ENCODE results near the gene SLC5A2.
A peak's percentile ranks its signal among the peaks of the same experiment; 100 is the strongest.
"Not testable (repeated sequence)": the region's sequence is repeated elsewhere in the genome, so short reads cannot be mapped to it uniquely, and the experiment has no call there.

The SLC5A2 gene

DNA sequence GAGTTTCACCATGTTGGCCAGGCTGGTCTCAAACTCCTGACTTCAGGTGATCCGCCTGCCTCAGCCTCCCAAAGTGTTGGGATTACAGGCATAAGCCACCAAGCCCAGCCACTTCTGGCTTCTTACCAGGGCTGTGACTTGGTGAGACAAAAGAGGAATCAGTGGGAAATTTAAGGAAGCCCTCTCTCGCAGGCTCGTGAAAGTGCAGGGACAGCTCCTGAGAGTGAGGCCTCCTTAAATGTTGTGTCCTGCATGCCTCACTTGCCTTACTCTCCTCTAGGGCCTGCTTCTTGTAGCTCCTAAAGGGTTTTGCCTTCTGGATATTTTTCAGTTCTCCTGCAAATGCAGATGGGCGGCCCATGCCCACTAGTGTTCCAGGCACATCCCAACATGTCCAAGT is 50.0 kb downstream of the SLC5A2 start:
- no peak for DNase-seq

DNA sequence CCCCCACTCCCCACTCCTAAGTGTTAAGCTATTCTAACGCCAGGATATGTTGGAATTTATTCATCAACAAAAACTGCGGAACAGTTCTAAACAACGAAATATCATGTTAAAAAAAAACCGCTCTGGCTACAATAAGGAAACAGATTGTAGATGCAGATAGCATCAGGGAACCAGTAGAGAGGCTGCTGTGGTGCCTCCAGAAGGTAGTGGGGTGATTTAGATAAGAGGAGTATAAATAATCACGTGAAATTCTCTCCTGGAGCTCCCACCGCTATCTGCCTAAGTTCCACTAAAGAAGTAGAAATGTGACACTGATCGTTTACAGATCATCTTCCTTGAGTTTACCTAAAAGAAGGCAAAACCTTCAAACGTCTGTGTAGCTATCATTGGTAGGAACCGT is 52.8 kb downstream of the SLC5A2 start:
- DNase-seq = no peak

DNA sequence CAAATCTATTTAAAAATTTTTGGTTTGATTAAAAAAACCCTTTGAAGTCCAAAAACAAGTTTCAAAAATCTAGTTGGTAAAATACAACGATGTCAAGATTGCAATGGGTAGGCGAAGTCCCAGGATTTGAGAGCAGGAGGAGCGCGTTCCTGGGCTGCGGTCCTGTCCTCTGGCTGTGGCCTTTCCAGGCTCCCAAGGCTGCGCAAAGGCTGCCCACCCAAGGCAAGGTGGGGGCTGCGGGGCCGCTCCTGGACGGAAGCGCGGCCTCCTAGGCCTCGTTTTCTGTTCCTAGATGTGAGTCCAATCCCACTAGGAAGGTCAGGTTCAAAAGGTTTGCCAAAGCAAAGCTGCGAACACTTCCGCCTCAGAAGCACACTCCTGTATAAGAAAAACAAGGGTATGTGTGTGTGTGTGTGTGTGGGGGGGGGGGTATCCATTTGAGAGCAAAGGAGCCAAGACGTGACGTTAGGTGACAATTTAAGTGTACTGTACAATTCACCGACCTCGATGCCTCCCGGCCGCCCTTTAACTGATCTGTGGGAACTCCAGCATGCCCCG is 54.0 kb downstream of the SLC5A2 start:
- DNase-seq = no peak

DNA sequence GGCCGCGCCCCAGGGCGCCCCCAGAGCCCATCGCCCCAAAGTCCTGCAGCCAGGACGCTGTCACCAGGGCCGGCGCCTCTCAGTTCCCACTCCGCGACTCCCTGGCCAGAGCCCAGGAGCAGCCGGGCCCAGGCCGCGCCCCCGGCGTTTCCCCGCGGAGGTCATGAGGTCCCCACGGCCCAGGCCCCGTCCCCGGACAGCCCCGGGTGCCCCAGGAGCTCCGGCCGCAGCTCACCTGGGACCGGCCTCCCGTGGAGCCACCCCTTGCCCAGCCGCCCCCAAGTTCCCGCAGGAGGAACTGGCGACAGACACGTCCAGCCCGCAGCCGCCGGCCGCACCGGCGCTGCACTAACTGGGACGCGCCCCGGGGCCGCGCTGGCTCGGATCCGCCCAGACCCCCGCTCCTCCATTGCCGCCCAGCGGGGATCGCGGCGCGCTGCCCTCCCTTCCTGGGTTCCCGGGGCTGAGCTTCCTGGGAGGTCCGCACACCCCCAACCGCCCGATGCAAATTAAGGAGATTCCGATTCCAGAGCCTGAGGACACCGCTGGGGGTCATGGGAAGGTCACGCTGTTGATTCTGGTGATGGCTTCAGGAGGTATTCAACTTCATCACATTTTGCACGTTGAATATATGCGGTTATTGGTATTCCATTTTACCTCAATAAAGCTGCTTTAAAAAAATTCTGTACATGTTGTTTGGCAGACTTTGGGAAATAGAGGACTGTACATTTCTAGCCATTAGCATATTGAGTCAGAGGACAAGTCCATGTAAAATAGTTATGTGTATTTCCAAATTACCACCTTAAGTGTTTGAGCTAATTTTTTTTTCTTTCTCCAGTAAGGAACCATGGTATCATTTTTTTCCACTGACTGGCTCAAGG is 54.7 kb downstream of the SLC5A2 start:
- peak; percentile 19 for DNase-seq

DNA sequence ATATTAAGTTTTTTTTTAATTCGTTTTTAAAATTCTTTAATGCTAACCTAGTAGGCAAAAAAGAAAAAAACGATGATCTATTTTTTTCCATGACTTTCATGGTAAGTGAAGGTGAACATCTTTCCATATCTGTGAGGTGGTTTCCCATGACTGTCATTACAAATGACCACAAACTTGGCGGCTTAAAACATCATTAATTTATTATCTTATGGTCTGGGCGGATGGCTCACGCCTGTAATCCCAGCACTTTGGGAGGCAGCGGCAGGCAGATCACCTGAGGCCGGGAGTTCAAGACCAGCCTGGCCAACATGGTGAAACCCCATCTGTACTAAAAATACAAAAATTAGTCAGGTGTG is 55.3 kb downstream of the SLC5A2 start:
- not testable (repeated sequence) for DNase-seq

DNA sequence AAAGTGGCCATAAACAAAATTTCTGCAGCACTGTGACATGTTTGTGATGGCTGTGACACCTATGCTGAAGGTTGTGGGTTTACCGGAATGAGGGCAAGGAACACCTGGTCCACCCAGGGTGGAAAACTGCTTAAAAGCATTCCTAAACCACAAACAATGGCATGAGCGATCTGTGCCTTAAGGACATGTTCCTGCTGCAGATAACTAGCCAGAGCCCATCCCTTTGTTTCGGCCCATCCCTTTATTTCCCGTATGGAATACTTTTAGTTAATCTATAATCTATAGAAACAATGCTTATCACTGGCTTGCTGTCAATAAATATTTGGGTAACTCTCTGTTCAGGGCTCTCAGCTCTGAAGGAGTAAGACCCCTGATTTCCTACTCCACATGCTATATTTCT is 56.8 kb downstream of the SLC5A2 start:
- DNase-seq = not testable (repeated sequence)
